Measurements from ENCODE around the gene AHNAK2. TPM values are rescaled to one million over a fixed set of nuclear protein-coding genes. Genes with fewer than 3 reads are reported as not detected.

AHNAK2 gene
- total RNA-seq, 1 experiment from 2014 or later: 12.3 TPM

- no peak for DNase-seq (ENCODE audit: low read depth, low spot score)
- in situ Hi-C loops (cut with HindIII; ENCODE audit: low pct_unique_long_range_greater_than_20kb, low sequenced_read_pairs): no loop called here
Measured at GRCh38 chr14:104888489-104889374, 89.4 kb downstream of the AHNAK2 start.

GRCh38 chr14:104887623-104888488 is 90.3 kb downstream of the AHNAK2 start:
- no peak for DNase-seq (ENCODE audit: low read depth, low spot score)
- in situ Hi-C loops (cut with HindIII; ENCODE audit: low pct_unique_long_range_greater_than_20kb, low sequenced_read_pairs): no loop called here

Other genes starting within 250 kb of the AHNAK2 start
- gene SIVA1, start 225.2 kb downstream of the AHNAK2 start, total RNA-seq (2014; rRNA removed; shearing (Covaris generic)): 94.9 and 111 TPM in 2 replicates
- 108 and 119 TPM in 2 replicates for gene AKT1, start 182.6 kb downstream of the AHNAK2 start, total RNA-seq (2014; rRNA removed; shearing (Covaris generic))
- gene ZBTB42, start 177.3 kb downstream of the AHNAK2 start, total RNA-seq (2014; rRNA removed; shearing (Covaris generic)): 5.2 and 5.4 TPM in 2 replicates
- gene CEP170B, start 113.1 kb downstream of the AHNAK2 start, total RNA-seq (2014; rRNA removed; shearing (Covaris generic)): 20.2 and 20.4 TPM in 2 replicates
- gene PLD4, start 53.5 kb downstream of the AHNAK2 start, total RNA-seq (2014; rRNA removed; shearing (Covaris generic)): not detected in 2 replicates
- gene CLBA1, start 7.4 kb upstream of the AHNAK2 start, total RNA-seq (2014; rRNA removed; shearing (Covaris generic)): 11.8 and 13.6 TPM in 2 replicates
- 88.0 and 90.8 TPM in 2 replicates for gene CDCA4, start 42.7 kb upstream of the AHNAK2 start, total RNA-seq (2014; rRNA removed; shearing (Covaris generic))
- gene GPR132, start 87.1 kb upstream of the AHNAK2 start, total RNA-seq (2014; rRNA removed; shearing (Covaris generic)): not detected in 2 replicates
- 1.3 TPM in 2 replicates for gene JAG2, start 190.4 kb upstream of the AHNAK2 start, total RNA-seq (2014; rRNA removed; shearing (Covaris generic))
- gene NUDT14, start 202.9 kb upstream of the AHNAK2 start, total RNA-seq (2014; rRNA removed; shearing (Covaris generic)): 35.2 and 37.4 TPM in 2 replicates